ENCODE results near the gene PLCB4. TPM values are rescaled to one million over a fixed set of nuclear protein-coding genes. Genes with fewer than 3 reads are reported as not detected.

Gene PLCB4
- total RNA-seq, 1 donor from 2014 or later, result 38.0 TPM

- intact Hi-C loops (cut with DNase I), result no loop called here
- Histone ChIP-seq H3K4me3 (no peak overlapping the region), H3K36me3 (no peaks in the 10 kb centered on the region), H3K27ac (no peak overlapping the region), H3K9me3 (no peaks in the 10 kb centered on the region), H3K27me3 (no peaks in the 10 kb centered on the region), H3K4me1 (no peaks in the 10 kb centered on the region)
- TF ChIP-seq CTCF (IDR thresholded peaks at IDR 0.05), result no peak
- no peak for DNase-seq (ENCODE audit: low spot score in 2 of 2)
Measured at GRCh38 chr20:9338101-9338500, 269.2 kb downstream of the PLCB4 start.

- intact Hi-C loops (cut with DNase I), result no loop called here
- Histone ChIP-seq H3K4me3 (no peak overlapping the region), H3K27me3 (no peaks in the 10 kb centered on the region), H3K36me3 (no peaks in the 10 kb centered on the region), H3K27ac (no peak overlapping the region), H3K9me3 (no peaks in the 10 kb centered on the region), H3K4me1 (no peaks in the 10 kb centered on the region)
- DNase-seq (ENCODE audit: low spot score in 2 of 2), result no peak
- TF ChIP-seq CTCF (IDR thresholded peaks at IDR 0.05), result no peak
Measured at GRCh38 chr20:9339708-9340107, 270.8 kb downstream of the PLCB4 start.

- Histone ChIP-seq H3K27ac (no peak overlapping the region), H3K4me3 (no peak overlapping the region), H3K9me3 (no peaks in the 10 kb centered on the region), H3K4me1 (peaks cover 0 to 4% of the 10 kb centered on the region in 2 donors), H3K36me3 (no peaks in the 10 kb centered on the region), H3K27me3 (no peaks in the 10 kb centered on the region)
- intact Hi-C loops (cut with DNase I), result no loop called here
- TF ChIP-seq CTCF (IDR thresholded peaks at IDR 0.05), result no peak
- no peak for DNase-seq (ENCODE audit: low spot score in 2 of 2)
Measured at GRCh38 chr20:9342651-9343050, 273.8 kb downstream of the PLCB4 start.

GRCh38 chr20:9344083-9344920 lies 275.4 kb downstream of the PLCB4 start:
- no peak for TF ChIP-seq CTCF (IDR thresholded peaks at IDR 0.05)
- Histone ChIP-seq H3K9me3 (no peaks in the 10 kb centered on the region), H3K27me3 (no peaks in the 10 kb centered on the region), H3K27ac (no peak overlapping the region), H3K4me1 (peaks cover 0 to 4% of the 10 kb centered on the region in 2 donors), H3K36me3 (no peaks in the 10 kb centered on the region), H3K4me3 (no peak overlapping the region)
- no peak for DNase-seq (ENCODE audit: low spot score in 2 of 2)
- intact Hi-C loops (cut with DNase I), result no loop called here

GRCh38 chr20:9348316-9348715 lies 279.4 kb downstream of the PLCB4 start:
- H3K9me3 ChIP-seq, result no peaks in the 10 kb centered on the region
- H3K4me3 ChIP-seq, result no peak overlapping the region
- no peak overlapping the region for H3K27ac ChIP-seq
- no peak for TF ChIP-seq CTCF (IDR thresholded peaks at IDR 0.05)
- no peak for DNase-seq (ENCODE audit: low spot score in 2 of 2)
- no peaks in the 10 kb centered on the region for H3K36me3 ChIP-seq
- peaks cover 0 to 4% of the 10 kb centered on the region in 2 donors for H3K4me1 ChIP-seq
- no peaks in the 10 kb centered on the region for H3K27me3 ChIP-seq
- intact Hi-C loops (cut with DNase I), result no loop called here
